HG03159 (cell line): ENCODE measurements around the gene SGO2.

Experiments used
- ATAC-seq: cut with Tn5 transposase; IDR thresholded peaks from one replicate; pipeline ENCODE4 v1.9.1; 2021; ENCODE audit warnings: mild to moderate bottlenecking, moderate library complexity; ENCODE audit not compliant: unreplicated experiment

The SGO2 gene, protein sequence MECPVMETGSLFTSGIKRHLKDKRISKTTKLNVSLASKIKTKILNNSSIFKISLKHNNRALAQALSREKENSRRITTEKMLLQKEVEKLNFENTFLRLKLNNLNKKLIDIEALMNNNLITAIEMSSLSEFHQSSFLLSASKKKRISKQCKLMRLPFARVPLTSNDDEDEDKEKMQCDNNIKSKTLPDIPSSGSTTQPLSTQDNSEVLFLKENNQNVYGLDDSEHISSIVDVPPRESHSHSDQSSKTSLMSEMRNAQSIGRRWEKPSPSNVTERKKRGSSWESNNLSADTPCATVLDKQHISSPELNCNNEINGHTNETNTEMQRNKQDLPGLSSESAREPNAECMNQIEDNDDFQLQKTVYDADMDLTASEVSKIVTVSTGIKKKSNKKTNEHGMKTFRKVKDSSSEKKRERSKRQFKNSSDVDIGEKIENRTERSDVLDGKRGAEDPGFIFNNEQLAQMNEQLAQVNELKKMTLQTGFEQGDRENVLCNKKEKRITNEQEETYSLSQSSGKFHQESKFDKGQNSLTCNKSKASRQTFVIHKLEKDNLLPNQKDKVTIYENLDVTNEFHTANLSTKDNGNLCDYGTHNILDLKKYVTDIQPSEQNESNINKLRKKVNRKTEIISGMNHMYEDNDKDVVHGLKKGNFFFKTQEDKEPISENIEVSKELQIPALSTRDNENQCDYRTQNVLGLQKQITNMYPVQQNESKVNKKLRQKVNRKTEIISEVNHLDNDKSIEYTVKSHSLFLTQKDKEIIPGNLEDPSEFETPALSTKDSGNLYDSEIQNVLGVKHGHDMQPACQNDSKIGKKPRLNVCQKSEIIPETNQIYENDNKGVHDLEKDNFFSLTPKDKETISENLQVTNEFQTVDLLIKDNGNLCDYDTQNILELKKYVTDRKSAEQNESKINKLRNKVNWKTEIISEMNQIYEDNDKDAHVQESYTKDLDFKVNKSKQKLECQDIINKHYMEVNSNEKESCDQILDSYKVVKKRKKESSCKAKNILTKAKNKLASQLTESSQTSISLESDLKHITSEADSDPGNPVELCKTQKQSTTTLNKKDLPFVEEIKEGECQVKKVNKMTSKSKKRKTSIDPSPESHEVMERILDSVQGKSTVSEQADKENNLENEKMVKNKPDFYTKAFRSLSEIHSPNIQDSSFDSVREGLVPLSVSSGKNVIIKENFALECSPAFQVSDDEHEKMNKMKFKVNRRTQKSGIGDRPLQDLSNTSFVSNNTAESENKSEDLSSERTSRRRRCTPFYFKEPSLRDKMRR

GRCh38 chr2:200525882-200526651 lies at the start of gene SGO2:
SGO2 (plus strand) TSS chr2:200526207; CDS start chr2:200532976, 6,769 bp downstream.
- peak; percentile 100 for ATAC-seq

DNA sequence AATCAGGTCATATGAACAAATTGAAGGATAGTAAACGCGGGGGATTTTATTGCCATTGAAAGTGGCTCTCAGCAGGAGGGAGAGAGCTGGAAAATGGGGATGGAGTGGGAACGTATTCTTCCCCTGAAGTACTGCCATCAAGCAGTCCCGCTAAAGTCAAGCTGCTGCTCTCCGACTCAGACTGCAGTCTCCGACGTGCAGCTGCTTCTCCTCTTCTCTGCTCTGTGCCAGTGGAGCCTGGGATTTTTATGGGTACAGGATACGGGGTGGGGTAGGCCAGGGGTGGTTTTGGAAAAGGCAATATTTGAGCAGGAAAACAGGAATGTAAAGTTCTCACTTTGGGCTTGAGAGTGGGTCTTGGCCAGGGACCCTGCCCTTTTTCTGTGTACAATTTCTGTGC lies 49.2 kb upstream of the SGO2 start:
- no peak for ATAC-seq

GRCh38 chr2:200477667-200478131 lies 48.3 kb upstream of the SGO2 start:
- no peak for ATAC-seq

- ATAC-seq, result no peak
Observed at GRCh38 chr2:200479692-200480265, 46.2 kb upstream of the SGO2 start.

- ATAC-seq, result peak; percentile 43
Observed at GRCh38 chr2:200482194-200482593, 43.8 kb upstream of the SGO2 start.

DNA sequence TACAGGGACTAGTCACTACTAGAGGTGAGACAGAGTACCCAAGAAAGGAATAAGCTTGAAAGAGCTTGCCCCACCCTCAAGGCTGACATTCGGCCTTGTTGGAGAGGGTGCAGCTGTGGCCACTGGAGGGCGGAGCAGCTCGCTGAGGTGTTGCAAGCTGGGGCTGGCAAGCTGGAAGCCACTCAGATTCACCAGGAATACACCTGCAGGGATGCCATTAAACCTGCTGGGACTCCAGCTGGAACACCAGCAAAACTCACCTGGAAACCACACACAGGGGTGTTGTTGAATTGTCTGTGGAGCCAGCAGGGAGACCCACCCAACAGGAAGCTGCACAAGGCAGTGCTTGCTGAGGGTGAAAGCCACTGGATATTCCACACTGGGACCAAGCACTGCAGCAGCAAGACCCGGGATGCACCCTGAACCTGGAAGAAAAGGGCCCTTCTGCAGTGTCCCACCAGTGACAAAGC lies 42.2 kb upstream of the SGO2 start:
- peak; percentile 71 for ATAC-seq

GRCh38 chr2:200484934-200485333 lies 41.1 kb upstream of the SGO2 start:
- ATAC-seq, result no peak

- ATAC-seq, result no peak
Observed at GRCh38 chr2:200486529-200486928, 39.5 kb upstream of the SGO2 start.

- no peak for ATAC-seq
Observed at GRCh38 chr2:200488169-200488568, 37.8 kb upstream of the SGO2 start.

DNA sequence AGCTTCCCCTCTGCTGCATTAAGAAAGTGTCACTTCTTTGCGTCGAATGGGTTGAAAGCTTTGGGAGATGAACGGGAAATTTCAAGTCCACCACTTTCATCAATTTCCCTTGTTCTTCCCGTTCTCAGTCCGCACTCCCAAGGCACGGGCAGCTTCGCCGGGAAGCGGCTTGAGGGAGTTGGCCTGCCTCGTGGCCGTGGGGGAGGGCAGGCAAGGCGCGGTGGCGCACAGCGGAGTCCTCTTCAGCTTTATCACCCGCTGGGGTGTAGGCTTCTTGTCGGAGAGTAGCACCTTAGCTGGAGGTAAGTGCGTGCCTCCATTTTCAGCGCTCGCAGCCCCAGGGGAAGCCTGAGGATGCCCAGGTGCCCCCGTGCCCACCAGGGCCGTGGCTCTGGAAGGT lies 36.0 kb upstream of the SGO2 start:
- ATAC-seq, result no peak

GRCh38 chr2:200492656-200493055 lies 33.4 kb upstream of the SGO2 start:
- no peak for ATAC-seq

GRCh38 chr2:200494048-200494447 lies 32.0 kb upstream of the SGO2 start:
- ATAC-seq, result no peak

- ATAC-seq, result no peak
Observed at GRCh38 chr2:200496696-200497095, 29.3 kb upstream of the SGO2 start.

GRCh38 chr2:200498402-200499162 lies 27.4 kb upstream of the SGO2 start:
- ATAC-seq, result no peak

DNA sequence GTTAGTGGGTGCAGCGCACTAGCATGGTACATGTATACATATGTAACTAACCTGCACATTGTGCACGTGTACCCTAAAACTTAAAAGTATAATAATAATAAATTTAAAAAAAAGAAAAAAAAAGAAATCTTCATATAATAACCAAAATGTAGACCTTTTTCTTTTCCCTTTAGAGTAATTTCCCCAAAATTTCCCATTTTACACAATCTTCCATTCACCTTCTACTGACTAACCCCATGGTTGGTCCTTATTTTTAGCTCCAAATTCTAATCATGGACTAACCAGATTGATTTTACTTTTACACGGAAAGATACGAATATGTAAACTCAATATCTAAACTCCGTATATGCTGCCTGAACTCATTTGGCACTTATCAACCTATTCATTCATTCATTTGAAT lies 23.8 kb upstream of the SGO2 start:
- no peak for ATAC-seq

DNA sequence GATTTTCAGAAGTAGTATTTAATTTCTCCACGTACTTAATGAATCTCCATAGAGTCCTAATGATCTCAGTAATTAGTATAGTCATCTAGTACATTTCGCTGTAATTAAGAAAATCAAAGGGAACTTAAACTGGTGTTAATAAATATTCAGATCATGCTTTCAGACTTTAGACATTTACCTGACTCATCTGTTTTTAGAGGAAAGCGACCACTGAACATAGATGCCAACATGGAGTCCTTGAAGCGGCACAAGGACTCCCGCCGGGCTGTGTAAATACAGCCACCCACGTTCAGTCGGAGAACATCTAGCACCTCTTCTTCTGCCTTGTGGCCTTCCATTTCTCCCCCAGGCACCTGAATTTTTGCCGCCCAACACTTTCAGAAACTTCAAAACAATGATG lies 19.3 kb upstream of the SGO2 start:
- no peak for ATAC-seq

- ATAC-seq, result no peak
Observed at GRCh38 chr2:200507179-200507578, 18.8 kb upstream of the SGO2 start.

DNA sequence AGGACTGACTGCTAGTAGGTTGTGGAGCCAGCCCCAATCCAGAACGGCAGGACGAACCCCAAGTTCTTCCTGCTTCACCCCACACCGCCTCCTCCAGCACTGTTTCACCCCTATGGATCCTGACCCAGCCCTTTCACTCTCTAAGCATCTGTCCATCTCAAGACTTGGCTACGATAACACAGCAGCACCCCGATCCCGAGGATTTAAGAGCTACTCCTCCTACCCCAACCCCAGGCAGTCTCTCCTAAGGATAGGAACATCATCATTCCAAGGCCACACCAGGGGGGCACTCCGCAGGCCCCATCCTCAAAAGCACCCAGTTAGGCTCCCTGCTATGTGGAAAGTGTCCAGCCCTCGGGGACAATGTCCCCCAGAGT lies 16.8 kb upstream of the SGO2 start:
- peak; percentile 0 for ATAC-seq
